SIG-M5 (cell line): ENCODE data around the gene MED27.

Source experiments
- DNase-seq: peaks from one replicate; lab custom pipeline; 2025; lab: John Stamatoyannopoulos, UW

The MED27 gene

DNA sequence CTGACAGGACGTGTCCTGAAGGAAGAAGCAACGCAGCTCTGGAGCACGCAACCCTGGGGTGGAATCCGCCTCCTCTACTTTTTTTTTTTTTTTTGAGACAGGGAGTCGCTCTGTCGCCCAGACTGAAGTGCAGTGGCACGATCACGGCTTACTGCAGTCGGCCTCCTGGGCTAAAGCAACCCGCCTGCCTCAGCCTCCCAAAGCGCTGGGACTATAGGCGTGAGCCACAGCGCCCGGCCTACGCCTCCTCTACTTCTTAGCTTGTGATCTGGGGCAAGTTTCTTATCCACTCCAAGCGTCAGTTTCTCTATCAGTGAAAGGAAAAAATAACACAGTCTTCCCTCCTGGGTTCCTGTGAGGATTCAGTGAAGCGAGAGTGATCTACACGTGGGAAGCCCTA lies 243.6 kb downstream of the MED27 start:
- DNase-seq, result no peak

DNA sequence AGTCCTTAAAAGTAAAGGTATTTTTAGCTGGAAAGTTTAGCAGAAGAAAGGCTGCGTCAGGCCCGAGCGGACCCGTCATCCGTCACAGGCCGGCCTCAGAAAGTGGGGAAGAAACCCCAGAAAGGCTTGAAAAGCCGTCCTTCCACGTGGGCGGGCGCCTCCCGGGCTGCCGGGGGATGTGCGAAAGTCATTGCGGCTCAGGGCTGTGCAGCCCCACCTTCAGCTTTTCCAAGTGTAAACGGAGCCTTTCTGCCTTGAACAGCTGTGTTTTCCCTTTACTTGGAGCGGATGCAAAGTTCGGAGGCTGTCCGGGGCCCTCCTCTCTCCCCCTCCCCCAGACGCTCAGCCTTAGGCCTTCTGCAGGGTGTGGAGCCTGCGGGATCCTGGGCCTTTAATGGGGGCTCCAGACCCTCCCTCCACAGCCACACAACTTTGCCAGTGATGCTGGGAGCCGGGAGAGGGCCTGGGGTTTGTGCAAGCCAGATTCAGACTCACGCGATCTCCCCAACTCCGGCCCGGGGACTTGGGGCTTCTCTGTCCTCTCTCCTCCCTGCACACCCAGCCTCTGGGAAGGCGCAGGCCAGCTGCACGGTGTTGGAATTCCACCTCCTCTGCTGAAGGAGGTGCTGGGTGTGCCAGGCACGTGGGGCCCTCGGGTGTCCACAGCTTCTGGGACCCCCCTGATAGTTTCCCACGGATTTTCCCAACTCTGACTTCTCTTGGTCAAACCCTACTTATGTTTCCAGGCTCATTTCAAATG lies 244.3 kb downstream of the MED27 start:
- DNase-seq, result no peak

DNA sequence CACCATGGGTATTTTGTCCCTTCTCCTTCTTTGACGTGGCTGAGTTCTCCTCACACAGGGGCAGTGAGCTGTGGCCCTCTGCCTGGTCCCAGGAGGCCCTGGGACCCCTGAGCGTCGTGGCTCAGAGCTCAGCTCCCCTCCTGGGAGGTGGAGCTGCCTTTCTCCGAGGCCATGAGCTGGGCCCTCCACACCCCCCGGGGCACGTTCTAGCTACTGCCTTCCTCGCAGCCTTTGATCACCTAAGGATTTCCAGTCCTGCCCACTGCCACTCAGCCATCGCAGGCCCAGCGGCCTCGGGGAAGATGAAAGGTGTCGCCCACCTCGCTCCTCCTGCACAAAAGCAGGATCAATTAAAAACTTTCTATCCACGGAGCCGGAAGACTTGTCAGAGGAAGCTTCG lies 244.9 kb downstream of the MED27 start:
- DNase-seq, result no peak

DNA sequence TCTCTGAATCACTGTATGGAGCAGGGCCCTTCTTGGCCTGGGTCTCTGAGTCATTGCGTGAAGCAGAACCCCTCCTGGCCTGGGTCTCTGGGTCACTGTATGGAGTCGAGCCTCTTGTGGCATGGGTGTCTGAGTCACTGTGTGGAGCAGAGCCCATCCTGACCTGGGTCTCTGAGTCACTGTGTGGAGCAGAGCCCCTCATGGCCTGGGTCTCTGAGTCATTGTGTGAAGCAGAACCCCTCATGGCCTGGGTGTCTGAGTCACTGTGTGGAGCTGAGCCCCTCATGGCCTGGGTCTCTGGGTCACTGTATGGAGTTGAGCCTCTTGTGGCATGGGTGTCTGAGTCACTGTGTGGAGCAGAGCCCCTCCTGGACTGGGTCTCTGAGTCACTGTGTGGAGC lies 245.8 kb downstream of the MED27 start:
- no peak for DNase-seq

DNA sequence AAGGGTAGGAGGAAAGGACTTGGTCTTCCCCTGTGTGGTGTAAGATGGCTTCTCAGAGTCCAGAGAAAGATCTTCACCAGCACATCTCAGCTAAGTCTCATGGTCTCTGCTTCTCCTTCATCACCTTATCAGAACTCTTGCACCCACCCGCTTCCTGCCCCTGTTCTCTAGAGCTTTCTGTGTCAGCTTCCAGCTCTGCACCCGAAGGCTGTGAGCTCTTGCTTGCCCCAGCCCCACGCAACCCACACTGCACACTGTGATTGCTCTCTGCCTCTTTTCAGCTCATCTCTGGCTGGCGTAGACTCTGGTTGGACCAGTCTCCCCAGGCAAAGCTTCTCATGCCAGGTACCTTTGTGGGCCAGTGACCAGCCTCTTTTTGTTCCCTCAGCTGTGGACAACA lies 246.6 kb downstream of the MED27 start:
- no peak for DNase-seq

DNA sequence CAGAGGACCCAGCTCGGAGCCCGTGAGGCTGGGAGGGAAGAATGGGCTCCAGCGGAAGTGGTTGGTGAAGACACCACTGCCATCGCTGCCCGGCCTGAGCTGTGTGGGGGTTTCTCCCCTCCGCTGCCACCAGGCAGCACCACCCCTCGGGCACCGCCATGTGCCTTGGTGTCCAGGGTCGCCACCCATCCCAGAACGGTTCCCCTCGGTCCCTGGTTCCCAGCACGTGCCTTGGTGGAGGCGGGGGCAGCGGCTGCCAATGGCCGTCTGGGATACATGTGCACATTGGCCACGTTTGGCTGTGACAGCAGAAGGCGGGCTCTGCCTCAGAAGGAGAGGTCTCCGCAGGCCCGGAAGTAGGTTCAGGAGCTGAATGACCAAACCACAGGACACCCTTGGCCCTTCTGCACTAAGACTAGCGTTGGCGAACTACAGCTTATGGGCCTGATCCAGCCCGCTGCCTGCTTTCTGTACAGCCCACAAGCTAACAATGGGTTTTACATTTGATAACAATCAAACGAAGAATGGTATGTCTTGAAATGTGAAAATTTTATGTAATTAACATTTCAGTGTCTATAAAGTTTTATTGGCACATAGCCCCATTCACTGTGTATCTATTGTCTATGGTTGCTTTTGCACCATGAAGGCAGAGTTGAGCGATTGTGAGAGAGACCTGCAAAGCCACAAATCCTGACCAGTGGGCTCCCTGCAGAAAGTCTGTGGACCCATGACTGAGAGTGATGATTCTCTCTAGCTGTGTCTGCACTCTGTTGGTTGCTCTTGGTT lies 248.1 kb downstream of the MED27 start:
- DNase-seq, result no peak

DNA sequence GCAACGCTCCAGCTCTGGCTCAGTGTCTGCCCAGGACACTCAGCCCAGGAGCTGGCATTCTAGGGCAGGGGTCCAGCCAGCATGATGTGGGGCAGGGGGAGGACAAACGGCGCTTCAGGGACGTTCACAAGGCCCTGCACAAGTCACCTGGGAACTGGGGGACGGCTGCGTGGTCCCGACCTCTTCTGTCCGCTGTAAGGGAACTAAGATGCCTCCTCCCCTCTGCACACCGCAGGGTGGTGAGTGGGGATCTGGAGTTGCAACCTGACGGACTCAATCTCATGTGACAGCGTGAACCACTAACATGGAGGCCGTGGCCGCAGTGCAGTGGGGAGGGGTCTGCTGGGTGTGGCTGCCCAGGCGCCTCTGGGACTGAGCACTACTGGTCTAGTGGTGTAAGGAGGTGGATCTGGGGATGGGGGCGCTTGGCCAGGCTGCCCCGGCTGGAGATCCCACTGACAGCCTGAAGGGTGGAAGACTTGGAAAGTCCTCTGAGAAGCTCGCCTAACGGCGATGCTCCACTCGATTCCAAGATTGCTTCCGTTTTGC lies 251.8 kb downstream of the MED27 start:
- DNase-seq, result no peak

DNA sequence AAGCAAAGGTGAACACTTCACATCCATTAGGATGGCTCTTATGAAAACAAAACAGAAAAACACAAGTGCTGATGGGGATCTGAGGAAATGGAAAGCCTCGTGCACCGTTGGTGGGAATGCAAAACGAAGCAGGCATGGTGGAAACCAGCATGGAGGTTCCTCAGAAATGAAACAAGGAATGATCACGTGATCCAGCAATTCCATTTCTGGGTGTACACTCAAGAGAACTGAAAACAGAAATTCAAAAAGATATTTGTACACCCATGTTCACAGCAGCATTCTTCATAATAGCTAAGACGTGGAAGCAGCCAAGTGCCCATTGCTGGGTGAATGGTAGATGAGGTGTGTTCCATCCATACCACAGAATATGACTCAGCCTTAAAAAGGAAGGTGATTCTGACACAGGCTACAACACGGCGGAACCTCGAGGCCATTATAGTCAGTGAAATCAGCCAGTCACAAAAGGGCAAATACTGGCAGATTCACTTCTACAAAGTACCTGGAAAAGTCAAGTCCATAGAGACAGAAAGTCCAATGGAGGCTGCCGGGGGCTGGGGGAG lies 252.6 kb downstream of the MED27 start:
- no peak for DNase-seq

DNA sequence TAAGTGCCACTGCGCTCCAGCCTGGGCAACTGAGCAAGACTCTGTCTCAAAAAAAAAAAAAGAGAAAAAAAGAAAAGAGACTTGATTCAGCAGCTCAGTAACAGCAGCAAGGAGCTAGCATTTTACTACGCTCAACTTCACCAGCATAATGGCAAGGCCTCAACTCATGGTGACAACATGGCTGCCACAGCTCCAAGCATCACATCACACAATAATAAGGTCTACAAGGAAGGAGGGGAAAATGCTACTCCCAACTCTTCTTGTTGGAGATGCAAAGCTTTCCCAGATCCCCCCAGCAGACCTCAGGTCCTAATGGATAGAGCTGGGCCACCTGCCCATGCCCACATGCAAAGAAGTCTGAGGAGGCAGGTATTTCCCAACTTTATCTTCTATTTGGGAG lies 253.6 kb downstream of the MED27 start:
- no peak for DNase-seq

DNA sequence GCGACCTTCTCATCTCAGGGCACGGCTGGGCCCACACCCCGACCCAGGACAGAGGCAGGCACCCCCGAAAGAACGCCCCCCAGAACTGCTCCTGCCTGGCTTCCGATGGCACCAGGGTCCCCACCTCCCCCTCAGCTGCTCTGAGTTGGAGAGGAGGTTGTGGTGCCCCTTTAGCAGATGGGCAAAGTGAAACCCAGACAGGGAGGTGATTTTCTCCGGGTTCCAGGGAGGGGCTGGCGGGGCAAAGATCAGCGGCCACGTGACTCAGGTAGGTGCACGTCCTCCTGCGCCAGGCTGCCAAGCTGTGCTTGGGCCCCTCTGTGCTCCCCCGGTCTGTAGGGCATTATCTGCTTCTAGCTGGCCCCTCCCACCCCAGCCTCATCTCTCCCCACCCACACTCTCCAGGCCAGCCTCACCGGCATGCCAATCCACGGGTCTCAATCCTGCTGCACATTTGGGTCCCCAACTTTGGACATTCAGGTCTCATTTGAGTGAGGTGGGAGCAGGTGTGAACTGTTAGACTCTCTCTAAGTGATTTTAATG lies 254.6 kb downstream of the MED27 start:
- no peak for DNase-seq

DNA sequence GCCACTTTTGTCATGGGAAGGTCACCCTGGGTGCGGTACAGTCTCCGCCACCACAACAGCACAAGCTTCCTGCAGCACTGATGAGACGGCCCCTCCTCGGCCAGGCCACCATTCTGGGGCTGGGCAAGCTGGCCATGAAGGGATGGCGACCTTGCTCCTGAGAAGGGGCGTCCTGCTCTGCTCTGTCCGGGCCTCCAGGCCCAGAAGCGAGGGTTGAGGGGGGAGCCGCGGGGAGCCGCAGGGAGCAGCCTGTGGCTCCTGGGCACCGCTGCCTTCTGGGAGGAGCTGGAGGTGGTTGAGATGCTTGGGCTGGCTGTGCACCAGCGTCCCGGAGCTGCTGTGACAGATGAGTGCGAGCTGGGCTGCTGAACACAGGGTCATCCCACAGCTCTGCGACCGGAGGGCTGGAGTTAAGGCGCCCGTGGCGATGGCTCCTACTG lies 255.5 kb downstream of the MED27 start:
- no peak for DNase-seq

DNA sequence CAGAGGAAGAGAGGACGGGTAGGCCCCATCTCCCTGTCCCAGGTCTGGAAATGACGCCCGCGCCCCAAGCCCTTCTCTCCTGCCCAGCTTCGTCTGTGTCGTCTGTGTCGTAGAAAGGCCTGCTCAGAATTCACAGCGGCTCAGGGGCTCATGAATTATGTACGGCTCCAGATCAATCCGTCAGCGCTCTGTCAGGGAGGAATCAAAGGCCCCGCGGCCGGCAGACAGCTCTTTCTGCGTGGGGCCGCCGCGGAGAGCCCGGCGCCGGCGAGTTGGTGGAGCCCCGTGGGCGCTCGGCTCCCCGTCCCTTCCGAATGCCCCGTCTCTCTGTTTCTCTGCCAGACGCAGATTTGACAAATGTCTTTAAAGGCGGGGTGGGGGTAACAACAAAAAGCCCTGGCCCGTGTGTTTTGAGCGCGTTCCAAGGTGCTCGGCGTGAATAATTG lies 255.9 kb downstream of the MED27 start:
- DNase-seq, result no peak

DNA sequence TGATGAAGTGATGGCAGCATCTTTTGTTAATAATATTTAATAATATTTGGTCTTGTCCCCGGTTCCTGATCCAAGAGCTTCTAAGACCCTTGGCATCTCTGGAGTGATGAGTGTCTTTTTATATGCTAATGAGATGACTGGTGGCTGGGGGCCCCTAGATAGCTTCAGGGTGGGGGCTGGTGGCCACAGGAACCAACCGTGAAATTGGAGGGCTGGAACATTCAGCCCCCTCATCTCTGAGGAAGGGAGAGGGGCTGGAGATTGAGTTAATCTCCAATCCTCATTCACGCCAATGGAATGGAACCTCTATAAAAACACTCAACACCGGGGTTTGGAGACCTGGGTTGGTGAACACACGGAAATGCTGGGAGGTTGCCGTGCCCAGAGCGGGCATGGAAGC lies 261.6 kb downstream of the MED27 start:
- DNase-seq, result no peak

DNA sequence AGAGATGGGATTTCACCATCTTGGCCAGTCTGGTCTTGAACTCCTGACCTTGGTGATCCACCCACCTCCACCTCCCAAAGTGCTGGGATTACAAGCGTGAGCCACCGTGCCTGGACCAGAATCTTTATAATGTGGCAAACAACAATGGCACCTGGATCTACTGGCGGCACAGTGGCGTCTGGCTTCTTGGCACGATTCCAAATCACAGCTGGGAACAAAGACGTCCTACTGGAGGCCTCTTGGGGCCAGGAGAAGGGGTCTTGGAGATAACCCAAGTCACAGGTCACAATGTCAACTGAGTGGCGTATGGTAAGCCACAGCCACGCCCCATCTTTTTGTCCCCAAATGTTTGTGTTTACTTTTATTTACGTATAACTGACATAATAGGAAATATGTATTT lies 262.0 kb downstream of the MED27 start:
- DNase-seq, result no peak

DNA sequence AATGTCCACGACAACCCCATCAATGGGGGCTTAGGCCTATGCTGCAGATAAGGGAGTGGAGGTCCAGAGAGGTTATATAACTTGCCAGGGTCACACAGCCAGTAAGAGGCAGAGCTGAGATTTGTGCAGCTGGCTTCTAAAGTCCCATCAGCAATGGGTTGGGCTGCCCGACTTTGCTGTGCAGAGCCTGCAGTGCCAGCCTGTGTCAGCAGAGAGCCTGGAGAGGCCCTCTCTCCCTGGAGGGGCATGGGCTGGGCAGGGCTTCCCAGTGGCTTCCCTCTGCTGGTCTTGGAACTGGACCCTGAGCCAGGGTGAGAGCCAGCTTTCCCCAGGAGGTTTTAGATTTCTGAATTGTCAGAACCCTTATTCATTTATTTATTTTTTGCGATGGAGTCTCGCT lies 262.6 kb downstream of the MED27 start:
- DNase-seq, result no peak

DNA sequence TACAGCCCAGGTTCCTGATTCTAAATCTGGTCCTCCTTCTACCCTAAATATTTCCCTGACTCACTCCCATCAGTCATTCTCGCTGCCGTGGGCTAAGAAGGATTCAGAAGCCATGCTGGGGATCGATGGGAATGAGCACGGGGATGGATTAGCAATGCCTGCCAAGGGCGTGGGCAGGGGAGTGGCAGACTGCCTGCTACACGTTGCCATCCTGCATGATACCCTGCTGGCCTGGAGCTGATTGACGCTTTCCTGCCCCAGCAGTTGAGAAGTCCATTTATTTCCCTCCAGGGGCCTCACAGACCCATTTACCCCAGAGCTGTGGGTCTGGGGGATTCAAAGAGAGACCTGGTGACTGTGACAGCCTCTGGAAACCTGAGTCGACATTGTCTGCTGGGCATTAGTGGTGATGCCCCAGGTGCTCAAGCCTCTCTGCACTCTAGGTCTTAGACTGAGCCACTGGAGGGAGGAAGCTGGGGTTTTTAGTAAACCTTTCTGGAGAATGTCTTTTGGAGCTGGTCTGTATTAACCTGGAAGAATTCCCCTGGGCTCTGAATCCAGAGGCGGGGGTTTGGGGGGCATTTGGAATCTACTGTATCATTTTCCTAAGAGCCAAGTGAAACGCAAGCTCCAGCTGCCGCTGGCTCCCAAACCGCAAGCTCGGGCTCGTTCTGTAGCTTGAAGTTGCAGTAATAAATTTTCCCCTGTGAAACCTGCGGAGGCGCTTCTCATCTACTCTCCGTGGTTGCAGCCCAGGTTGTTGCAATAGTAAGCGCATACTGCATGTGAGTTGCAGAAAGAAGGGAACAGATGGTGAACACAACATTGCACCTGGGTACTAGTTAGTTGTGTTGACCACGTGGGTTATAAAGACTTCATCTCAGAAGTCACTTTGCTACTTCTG lies 263.4 kb downstream of the MED27 start:
- no peak for DNase-seq

DNA sequence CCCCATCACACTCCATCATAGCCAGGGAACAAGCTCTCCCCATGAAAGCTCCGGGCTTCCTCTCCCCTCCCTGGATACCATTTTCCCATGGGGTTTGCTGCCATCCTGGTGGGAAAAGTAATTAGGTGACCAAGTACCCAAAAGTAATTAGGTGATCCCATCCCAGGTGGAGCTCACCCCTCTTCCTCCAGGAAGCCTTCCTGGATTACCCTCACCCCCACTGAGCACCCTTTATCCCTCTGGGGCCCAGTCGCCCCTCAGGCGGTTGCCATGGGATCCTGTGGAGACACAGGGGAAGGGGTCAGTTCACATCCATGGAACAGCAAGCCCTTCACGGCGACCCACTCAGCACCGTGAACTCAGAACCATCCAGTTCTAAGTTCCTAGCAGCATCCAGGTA lies 265.0 kb downstream of the MED27 start:
- DNase-seq, result no peak

DNA sequence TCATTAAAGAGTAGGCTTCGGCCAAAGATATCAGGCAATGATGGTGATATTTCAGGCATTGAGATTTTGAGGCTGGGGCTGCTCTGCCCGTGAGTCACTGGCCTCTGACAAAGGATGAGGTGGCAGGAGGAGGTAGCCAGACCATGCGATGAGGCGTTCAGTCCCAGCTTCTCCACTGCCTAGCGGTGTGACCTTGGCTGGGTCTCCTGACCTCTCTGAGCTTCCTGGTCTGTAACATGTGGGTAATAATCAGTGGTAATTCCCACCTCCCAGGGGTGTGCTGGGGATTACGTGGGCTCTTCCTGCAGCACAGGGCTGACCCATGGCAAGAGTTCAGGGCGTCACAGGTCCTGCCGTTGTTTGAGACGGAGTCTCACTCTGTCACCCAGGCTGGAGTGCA lies 266.6 kb downstream of the MED27 start:
- DNase-seq, result no peak

DNA sequence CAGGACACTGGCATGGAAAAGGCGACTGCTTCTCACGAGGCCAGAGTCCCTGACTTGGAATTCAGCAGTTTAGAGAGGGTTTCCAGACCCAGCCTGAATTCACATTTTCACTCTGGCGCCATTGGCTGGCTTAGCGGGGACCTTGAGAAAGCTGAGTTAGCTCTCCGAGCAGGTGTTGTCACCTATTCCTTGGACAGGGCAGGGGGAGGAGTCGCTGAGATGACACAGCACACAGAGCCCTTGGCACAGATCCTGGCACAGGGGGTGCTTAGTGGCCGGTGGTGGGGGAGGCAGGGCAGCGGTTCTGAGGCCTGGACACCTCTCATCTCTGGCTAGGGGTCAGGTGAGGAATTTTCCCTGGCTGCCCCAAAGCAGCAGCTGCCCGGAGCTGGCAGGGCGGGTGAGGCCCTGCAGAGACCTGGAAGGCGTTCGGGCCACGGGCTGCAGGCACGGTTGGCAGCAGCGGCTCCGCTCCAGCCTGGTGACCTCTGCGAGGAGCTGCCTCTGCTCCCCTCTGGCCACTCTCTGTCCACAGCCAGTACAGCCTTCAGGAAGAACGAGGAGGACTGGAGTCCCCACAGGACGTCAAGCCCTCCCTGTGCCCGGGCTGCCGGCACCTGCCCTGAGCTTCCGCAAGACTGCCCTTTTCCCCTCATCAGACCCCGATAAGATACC lies 267.4 kb downstream of the MED27 start:
- no peak for DNase-seq

DNA sequence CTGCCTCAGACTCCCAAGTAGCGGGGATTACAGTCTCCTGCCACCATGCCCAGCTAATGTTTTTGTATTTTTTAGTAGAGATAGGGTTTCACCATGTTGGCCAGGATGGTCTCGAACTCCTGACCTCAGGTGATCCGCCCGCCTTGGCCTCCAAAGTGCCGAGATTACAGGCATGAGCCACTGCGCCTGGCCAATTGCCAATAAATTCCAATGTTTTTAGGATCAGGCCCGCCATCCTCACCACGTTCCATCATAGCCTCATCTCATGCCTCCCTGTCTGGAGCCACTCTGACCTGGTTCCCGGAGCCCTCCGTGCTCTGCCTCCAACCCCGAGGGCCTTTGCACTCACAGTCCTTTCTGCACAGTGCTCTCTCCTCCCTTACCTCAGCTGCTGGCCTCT lies 268.3 kb downstream of the MED27 start:
- no peak for DNase-seq
